SIG-M5 treated with dmso at 0.1 percent for 504 hours (cell line): ENCODE data around the gene KASH5.
"Not testable (repeated sequence)": the region's sequence is repeated elsewhere in the genome, so short reads cannot be mapped to it uniquely, and the experiment has no call there.

ENCODE experiments used
- DNase-seq: peaks from one replicate; lab custom pipeline; 2025; ENCODE audit not compliant: unreplicated experiment; lab: John Stamatoyannopoulos, UW

The KASH5 gene

GRCh38 chr19:49362048-49362928 lies 25.8 kb upstream of the KASH5 start, which contains the start of gene TEAD2:
TEAD2 (minus strand) TSS chr19:49362416; CDS start chr19:49360075, 2,341 bp downstream.
- no peak for DNase-seq

- DNase-seq, result no peak
Measured at GRCh38 chr19:49362929-49363267, 25.2 kb upstream of the KASH5 start.

- peak; percentile 92 for DNase-seq
Measured at GRCh38 chr19:49363268-49364082, 24.6 kb upstream of the KASH5 start, which contains the start of gene DKKL1. DKKL1 (plus strand) TSS chr19:49363877; CDS start chr19:49363999, 122 bp downstream.

DNA sequence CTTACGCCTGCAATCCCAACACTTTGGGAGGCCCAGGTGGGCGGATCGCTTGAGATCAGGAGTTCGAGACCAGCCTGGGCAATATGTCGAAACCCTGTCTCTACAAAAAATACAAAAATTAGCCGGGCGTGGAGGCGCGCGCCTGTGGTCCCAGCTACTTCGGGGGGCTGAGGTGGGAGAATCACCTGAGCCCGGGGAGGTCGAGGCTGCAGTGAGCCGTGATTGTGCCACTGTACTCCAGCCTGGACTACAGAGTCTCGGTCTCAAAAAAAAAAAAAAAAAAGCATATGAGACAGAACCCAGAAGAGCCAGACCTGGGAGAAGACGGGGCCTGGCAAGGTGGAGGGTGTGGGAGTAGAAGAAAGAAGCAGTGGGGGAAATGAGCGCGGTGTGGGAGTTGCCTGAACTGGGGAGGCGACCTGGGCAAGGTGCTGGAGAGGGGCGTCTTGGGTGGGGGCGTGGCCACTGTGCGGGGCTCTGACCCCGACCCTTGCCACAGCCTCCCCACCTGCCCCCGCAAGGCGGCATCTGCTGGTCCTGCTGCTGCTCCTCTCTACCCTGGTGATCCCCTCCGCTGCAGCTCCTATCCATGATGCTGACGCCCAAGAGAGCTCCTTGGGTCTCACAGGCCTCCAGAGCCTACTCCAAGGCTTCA lies 23.8 kb upstream of the KASH5 start:
- no peak for DNase-seq

DNA sequence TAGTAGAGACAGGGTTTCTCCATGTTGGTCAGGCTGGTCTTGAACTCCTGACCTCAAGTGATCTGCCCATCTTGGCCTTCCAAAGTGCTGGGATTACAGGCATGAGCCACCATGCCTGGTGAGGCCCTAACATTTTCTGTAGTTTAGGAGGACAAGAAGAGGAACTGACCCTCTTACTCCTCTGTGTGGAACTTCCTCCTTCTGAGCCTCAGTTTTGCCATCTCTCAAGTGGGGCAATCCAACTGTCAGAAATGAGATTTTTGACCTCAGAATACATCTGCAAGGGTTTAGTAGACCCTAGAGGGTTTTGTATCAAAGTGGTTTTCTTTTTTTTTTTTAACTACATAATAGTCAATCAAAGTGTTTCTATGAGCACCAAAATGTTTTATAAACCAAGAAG lies 21.9 kb upstream of the KASH5 start:
- no peak for DNase-seq

GRCh38 chr19:49368711-49369358 lies 19.2 kb upstream of the KASH5 start:
- DNase-seq, result peak; percentile 52

DNA sequence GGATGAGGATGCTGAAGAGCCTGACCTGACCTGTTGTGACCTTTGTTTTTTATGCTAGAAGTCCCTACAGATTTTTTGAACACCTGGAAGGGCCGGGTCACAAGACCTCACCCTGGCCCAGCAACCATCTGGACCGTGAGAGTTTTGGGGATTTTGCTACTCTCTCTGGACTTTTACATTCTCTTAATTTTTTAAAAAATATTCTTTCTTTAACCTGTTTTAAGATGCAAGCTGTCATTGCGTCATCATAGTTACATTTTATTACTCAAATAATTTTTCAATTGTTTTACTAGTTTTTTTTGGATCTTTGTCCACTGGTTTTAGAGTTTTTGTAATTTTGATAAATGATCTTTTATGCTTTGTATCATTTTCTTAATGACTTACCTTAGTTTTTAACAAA lies 16.9 kb upstream of the KASH5 start:
- DNase-seq, result no peak

DNA sequence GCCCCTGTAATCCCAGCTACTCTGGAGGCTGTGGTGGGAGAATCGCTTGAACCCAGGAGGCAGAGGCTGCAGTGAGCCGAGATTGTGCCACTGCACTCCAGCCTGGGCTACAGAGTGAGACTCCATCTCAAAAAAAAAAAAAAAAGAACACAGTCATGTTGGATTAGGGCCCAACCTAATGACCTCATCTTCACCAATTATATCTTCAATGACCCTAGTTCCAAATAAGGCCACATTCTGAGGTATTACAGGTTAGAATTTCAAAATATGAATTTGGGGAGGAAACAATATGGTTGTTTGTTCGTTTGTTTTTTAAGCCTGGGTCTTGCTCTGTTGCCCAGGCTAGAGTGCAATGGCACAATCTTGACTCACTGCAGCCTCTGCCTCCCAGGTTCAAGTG lies 14.9 kb upstream of the KASH5 start:
- DNase-seq, result not testable (repeated sequence)

- DNase-seq, result no peak
Measured at GRCh38 chr19:49374665-49375434, 13.2 kb upstream of the KASH5 start.

DNA sequence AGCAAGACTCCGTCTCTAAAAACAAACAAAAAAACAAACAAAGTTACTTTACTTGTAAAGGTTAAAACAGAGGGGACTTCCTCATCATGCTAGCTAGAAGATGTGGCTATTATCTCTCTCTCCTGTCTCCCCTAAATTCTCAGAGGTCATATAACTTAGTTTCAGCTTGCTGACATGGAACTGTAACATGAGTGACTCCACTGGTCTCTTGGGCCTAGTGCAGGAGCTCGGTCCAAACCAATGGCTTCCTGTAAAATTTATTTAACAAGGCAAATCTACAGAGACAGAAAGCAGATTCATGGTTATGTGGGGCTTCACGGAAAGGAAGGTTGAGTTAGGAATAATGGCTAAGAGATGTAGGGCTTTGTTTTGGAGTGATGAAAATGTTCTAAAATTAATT lies 9.5 kb upstream of the KASH5 start:
- DNase-seq, result no peak

DNA sequence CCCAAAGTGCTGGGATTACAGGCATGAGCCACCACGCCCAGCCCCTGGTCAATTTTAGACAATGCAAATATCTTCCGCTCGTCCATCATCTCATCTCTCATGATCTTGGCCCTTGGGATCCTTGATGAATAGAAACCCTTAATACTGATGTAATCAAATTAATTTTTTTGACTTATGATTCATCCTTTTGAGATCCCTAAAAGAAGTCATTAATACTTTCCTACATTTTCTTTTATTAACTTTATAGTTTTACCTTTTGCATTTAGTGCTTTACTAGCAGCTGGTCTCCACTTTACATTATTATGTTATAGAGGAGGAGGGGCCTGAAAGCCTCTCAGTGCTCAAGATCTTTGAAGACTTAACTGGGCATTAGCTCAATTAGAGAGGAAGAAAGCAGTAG lies 7.7 kb upstream of the KASH5 start:
- no peak for DNase-seq

GRCh38 chr19:49382639-49383038 lies 5.4 kb upstream of the KASH5 start:
- no peak for DNase-seq

GRCh38 chr19:49383599-49383998 lies 4.5 kb upstream of the KASH5 start:
- DNase-seq, result no peak

- DNase-seq, result no peak
Measured at GRCh38 chr19:49389406-49389805, 1.4 kb downstream of the KASH5 start.

DNA sequence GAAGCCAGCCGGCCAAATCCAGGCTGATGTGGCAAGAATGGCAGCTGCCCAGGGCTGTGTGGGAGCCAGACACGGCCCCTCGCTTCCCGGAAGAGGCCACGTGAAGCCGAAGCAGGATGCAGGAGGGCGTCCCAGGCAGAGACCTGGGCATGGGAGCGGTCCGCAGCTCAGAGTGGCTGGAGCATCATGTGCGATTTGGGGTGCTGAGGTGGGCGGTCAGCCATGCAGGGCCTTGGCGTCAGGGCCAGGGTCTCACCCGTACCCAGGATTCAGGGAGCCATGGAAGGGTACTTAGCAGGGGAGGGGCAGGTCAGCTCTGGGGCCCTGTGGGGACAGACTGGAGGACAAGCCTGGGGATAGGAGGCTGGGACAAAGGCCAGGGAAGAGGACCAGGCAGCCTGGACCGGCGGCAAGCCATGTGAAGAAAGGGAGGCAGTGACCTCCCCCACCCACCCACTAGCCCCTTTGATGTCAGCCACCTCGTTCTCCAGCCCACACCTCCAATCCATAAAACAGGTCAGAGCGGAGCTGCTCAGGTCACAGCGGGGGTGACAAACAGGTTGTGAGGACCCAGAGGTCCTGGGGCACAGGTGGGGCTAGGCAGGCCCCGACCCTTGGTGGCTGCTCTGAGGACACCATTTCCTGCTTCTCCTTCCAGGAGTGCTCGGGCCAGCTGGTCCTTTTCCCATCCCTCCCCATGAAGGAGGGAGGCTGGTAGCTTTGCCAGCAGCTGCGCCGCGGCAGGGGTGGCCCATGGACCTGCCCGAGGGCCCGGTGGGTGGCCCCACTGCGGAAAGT lies 2.3 kb downstream of the KASH5 start:
- DNase-seq, result no peak

- DNase-seq, result no peak
Measured at GRCh38 chr19:49390929-49391359, 2.9 kb downstream of the KASH5 start.

- DNase-seq, result peak; percentile 56
Measured at GRCh38 chr19:49391581-49392399, 3.7 kb downstream of the KASH5 start.

DNA sequence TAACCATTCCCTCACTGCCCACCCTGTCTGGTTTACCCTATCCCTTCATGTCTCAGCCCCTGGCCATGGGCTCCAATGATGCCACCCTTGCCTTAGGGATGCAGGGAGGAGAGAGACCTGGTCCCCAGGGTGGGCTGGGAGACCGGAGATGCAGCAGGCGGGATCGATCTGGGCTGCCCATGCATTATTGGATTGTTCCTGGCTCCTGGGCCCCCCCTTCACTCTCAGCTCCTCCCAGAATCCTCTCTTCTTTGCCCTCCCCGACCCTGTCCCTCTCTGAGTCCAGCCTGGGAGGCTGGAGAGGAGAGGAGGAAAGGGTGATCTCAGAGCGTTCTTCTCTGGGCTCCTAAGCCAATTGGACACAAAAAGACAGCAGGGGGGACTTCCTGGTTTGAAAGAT lies 5.8 kb downstream of the KASH5 start:
- no peak for DNase-seq
